OCI-LY1 (cell line): ENCODE results near the gene POLR3GL.

ENCODE experiments used
- EZH2 ChIP-seq: fragments of 200-600 bp; sonication (generic), shearing (Covaris generic); IDR thresholded peaks from 2 replicates; pipeline ENCODE4 v1.8.0; 2017; ENCODE audit warnings: borderline replicate concordance, mixed run types, mild to moderate bottlenecking, antibody characterized with exemption, low read length, moderate library complexity, mixed read lengths
- TF ChIP-seq, protein P1 (sequence below): fragments of 200-600 bp; sonication (generic), shearing (Covaris generic); IDR thresholded peaks from 2 replicates; pipeline ENCODE4 v1.5.1; 2017; ENCODE audit warnings: mild to moderate bottlenecking, antibody characterized with exemption, low read length, moderate library complexity, mixed read lengths

DNA sequence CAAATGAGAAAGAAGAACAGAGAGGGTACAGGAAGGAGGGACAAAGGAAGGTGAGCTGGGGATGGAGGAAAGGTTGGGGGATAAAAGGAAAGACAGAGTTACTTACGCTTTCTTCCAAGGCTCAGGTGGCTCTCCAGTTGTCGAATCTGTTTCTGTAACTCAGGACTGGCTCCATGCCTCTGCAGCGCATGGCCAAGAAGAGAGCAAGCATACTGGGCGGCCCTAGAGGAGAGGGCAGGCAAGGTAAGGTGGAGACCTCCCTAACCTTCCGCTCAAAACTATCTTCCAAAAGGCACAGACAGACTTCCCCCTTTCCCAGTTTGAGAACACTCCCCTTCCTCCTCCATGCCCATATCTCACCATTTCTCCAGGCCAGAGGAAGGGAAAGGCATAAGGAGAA lies 46.9 kb upstream of the POLR3GL start:
- TF ChIP-seq EZH2 = no peak
- TF ChIP-seq, protein P1, sequence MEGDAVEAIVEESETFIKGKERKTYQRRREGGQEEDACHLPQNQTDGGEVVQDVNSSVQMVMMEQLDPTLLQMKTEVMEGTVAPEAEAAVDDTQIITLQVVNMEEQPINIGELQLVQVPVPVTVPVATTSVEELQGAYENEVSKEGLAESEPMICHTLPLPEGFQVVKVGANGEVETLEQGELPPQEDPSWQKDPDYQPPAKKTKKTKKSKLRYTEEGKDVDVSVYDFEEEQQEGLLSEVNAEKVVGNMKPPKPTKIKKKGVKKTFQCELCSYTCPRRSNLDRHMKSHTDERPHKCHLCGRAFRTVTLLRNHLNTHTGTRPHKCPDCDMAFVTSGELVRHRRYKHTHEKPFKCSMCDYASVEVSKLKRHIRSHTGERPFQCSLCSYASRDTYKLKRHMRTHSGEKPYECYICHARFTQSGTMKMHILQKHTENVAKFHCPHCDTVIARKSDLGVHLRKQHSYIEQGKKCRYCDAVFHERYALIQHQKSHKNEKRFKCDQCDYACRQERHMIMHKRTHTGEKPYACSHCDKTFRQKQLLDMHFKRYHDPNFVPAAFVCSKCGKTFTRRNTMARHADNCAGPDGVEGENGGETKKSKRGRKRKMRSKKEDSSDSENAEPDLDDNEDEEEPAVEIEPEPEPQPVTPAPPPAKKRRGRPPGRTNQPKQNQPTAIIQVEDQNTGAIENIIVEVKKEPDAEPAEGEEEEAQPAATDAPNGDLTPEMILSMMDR = no peak
